Epithelial cell of prostate (primary cell): ENCODE results near the gene DGKE.

Experiments
- DNase-seq: peaks from one replicate; pipeline ENCODE4 v3.0.0-alpha.2; 2011; ENCODE audit warnings: low read depth, low spot score
- H3K27ac ChIP-seq: fragments of 450-650 bp; 2 replicates; pipeline ENCODE4 v1.5.1; 2017; ENCODE audit warnings: mild to moderate bottlenecking

The DGKE gene

GRCh38 chr17:56910509-56911235 lies 76.7 kb downstream of the DGKE start:
- H3K27ac ChIP-seq: no peak overlapping the region
- no peak for DNase-seq

- no peak for DNase-seq
- H3K27ac ChIP-seq: peak overlapping the region; percentile 99
Measured at GRCh38 chr17:56912105-56912999, 78.4 kb downstream of the DGKE start.

GRCh38 chr17:56913000-56913311 lies 79.0 kb downstream of the DGKE start:
- peak overlapping the region; percentile 99 for H3K27ac ChIP-seq
- no peak for DNase-seq

- H3K27ac ChIP-seq: peak overlapping the region; percentile 99
- DNase-seq: no peak
Measured at GRCh38 chr17:56913353-56913866, 79.5 kb downstream of the DGKE start.

- peak within 1 kb of the TSS; percentile 99 for H3K27ac ChIP-seq
- DNase-seq: peak; percentile 59
Measured at GRCh38 chr17:56913867-56914580, 80.1 kb downstream of the DGKE start, which contains the start of gene TRIM25. TSS of gene TRIM25 (minus strand) at chr17:56914049. CDS start at chr17:56913988, 61 bp downstream.

GRCh38 chr17:56914581-56915273 lies 80.8 kb downstream of the DGKE start:
- H3K27ac ChIP-seq: peak overlapping the region; percentile 99
- DNase-seq: no peak

- no peak for DNase-seq
- peak overlapping the region; percentile 99 for H3K27ac ChIP-seq
Measured at GRCh38 chr17:56917559-56918296, 83.8 kb downstream of the DGKE start.

GRCh38 chr17:56918916-56919315 lies 85.0 kb downstream of the DGKE start:
- no peak for DNase-seq
- H3K27ac ChIP-seq: peak overlapping the region; percentile 49
